H1 (cell line): ENCODE data around the gene METTL9. TPM values are rescaled to one million over a fixed set of nuclear protein-coding genes. Genes with fewer than 3 reads are reported as not detected.

Experiments used
- polyA plus RNA-seq, 7 experiments: library from polyadenylated mRNA; depleted of rRNA in 3 of 7; stranded (reverse) in 5 of 7; unstranded in 2 of 7; fragments of >200 nt in 5 of 7; fragments of 200-250 nt in 2 of 7; gene quantifications; 1 replicate in 5 of 7; 2 replicates in 1 of 7; 4 replicates in 1 of 7; pipeline versions ENCODE4 v1.2.1 to v1.2.3, GENCODE V29; 2011 to 2013; ENCODE audit warnings: missing spikeins in 2 of 7, mixed read lengths in 2 of 7
- total RNA-seq: library from RNA; stranded (reverse); fragmentation: NEBNext Ultra II Directional; extraction: Animal tissue kit (Norgen Biotek cat#: 25700); gene quantifications from 2 replicates; pipeline ENCODE4 v1.2.1, GENCODE V29; 2021
- TF ChIP-seq, protein P1 (sequence below): fragments of 300-600 bp; sonication (generic); IDR thresholded peaks from 2 replicates; pipeline ENCODE4 v1.7.1; 2012; ENCODE audit warnings: low read length, moderate library complexity, mild to moderate bottlenecking, inconsistent platforms; ENCODE audit not compliant: insufficient replicate concordance

METTL9 gene
- total and polyA plus RNA-seq, 2 of the 8 experiments (the other 6 are each of a cell fraction or from before 2014, with no cell fraction given), result 45.4 to 112 TPM

DNA sequence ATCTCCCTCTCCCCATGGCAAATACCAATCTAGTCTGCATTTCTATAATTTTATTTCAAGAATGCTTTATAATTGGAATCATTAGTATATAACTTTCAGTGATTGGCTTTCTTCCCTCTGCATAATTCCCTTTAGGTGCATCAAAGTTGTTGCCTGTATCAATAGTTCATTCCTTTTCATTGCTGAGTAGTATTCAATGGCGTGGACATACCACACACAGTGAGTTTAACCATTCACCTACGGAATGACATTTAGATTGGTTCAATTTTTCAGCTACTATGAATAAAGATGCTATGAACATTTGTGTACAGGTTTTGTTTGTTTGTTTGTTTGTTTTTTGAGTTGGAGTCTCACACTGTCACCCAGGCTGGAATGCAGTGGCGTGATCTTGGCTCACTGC lies 74.1 kb downstream of the METTL9 start (continued):
- TF ChIP-seq, protein P1, sequence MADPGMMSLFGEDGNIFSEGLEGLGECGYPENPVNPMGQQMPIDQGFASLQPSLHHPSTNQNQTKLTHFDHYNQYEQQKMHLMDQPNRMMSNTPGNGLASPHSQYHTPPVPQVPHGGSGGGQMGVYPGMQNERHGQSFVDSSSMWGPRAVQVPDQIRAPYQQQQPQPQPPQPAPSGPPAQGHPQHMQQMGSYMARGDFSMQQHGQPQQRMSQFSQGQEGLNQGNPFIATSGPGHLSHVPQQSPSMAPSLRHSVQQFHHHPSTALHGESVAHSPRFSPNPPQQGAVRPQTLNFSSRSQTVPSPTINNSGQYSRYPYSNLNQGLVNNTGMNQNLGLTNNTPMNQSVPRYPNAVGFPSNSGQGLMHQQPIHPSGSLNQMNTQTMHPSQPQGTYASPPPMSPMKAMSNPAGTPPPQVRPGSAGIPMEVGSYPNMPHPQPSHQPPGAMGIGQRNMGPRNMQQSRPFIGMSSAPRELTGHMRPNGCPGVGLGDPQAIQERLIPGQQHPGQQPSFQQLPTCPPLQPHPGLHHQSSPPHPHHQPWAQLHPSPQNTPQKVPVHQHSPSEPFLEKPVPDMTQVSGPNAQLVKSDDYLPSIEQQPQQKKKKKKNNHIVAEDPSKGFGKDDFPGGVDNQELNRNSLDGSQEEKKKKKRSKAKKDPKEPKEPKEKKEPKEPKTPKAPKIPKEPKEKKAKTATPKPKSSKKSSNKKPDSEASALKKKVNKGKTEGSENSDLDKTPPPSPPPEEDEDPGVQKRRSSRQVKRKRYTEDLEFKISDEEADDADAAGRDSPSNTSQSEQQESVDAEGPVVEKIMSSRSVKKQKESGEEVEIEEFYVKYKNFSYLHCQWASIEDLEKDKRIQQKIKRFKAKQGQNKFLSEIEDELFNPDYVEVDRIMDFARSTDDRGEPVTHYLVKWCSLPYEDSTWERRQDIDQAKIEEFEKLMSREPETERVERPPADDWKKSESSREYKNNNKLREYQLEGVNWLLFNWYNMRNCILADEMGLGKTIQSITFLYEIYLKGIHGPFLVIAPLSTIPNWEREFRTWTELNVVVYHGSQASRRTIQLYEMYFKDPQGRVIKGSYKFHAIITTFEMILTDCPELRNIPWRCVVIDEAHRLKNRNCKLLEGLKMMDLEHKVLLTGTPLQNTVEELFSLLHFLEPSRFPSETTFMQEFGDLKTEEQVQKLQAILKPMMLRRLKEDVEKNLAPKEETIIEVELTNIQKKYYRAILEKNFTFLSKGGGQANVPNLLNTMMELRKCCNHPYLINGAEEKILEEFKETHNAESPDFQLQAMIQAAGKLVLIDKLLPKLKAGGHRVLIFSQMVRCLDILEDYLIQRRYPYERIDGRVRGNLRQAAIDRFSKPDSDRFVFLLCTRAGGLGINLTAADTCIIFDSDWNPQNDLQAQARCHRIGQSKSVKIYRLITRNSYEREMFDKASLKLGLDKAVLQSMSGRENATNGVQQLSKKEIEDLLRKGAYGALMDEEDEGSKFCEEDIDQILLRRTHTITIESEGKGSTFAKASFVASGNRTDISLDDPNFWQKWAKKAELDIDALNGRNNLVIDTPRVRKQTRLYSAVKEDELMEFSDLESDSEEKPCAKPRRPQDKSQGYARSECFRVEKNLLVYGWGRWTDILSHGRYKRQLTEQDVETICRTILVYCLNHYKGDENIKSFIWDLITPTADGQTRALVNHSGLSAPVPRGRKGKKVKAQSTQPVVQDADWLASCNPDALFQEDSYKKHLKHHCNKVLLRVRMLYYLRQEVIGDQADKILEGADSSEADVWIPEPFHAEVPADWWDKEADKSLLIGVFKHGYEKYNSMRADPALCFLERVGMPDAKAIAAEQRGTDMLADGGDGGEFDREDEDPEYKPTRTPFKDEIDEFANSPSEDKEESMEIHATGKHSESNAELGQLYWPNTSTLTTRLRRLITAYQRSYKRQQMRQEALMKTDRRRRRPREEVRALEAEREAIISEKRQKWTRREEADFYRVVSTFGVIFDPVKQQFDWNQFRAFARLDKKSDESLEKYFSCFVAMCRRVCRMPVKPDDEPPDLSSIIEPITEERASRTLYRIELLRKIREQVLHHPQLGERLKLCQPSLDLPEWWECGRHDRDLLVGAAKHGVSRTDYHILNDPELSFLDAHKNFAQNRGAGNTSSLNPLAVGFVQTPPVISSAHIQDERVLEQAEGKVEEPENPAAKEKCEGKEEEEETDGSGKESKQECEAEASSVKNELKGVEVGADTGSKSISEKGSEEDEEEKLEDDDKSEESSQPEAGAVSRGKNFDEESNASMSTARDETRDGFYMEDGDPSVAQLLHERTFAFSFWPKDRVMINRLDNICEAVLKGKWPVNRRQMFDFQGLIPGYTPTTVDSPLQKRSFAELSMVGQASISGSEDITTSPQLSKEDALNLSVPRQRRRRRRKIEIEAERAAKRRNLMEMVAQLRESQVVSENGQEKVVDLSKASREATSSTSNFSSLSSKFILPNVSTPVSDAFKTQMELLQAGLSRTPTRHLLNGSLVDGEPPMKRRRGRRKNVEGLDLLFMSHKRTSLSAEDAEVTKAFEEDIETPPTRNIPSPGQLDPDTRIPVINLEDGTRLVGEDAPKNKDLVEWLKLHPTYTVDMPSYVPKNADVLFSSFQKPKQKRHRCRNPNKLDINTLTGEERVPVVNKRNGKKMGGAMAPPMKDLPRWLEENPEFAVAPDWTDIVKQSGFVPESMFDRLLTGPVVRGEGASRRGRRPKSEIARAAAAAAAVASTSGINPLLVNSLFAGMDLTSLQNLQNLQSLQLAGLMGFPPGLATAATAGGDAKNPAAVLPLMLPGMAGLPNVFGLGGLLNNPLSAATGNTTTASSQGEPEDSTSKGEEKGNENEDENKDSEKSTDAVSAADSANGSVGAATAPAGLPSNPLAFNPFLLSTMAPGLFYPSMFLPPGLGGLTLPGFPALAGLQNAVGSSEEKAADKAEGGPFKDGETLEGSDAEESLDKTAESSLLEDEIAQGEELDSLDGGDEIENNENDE, result no peak
